Measurements from ENCODE around the gene GPS2. TPM values are rescaled to one million over a fixed set of nuclear protein-coding genes. Genes with fewer than 3 reads are reported as not detected.

The GPS2 gene
- polyA plus RNA-seq, 6 donors from 2014 or later, result 103 to 131 (median 107) TPM

DNA sequence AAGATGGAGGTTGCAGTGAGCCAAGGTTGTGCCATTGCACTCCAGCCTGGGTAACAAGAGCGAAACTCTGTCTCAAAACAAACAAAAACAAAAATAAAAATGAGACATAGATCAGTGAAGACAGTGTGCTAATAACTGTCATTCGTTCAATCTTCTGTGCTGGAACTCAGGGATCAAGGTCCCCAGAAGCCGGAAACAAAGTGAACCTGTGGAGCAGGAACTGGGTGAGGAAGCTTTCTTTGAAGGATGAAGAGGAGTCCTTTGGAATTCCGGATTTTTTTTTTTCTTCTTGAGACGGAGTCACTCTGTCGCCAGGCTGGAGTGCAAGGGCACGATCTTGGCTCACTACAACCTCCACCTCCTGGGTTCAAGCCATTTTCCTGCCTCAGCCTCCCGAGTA is 35.7 kb downstream of the GPS2 start:
- Mint-ChIP-seq H3K36me3 (no peaks in the 10 kb centered on the region), H3K27me3 (peaks cover 10 to 33% (median 20%) of the 10 kb centered on the region in 3 donors), H3K27ac (peak overlapping the region in 1 of 6 donors; percentile 29), H3K4me1 (peaks cover 18 to 37% (median 26%) of the 10 kb centered on the region in 3 donors), H3K9me3 (no peaks in the 10 kb centered on the region), H3K4me3 (peak overlapping the region in 1 of 8 donors; percentile 5)
- no peak for ATAC-seq (ENCODE audit: low read depth in 2 of 2)
- no peak for DNase-seq

DNA sequence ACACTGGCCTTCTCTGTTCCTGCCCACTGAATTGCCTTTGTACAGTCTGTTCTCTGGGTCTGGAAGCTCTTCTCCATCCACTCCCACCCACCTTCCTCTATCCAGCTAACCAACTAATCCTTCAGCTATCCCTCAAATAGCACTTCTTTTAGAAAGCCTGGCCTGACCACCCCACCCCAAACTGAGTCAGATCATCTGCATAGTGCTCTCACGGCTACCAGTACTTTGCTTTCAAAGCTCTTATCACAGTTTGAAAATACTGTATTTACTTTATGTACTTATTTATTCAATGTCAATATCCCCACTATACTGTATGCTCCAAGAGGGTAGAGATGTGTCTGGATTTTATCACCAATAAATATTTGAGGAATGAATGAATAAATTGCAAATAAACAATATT is 48.4 kb downstream of the GPS2 start:
- peaks cover 13 to 44% (median 32%) of the 10 kb centered on the region in 3 donors for H3K27me3 Mint-ChIP-seq
- no peak overlapping the region for H3K4me3 Mint-ChIP-seq

DNA sequence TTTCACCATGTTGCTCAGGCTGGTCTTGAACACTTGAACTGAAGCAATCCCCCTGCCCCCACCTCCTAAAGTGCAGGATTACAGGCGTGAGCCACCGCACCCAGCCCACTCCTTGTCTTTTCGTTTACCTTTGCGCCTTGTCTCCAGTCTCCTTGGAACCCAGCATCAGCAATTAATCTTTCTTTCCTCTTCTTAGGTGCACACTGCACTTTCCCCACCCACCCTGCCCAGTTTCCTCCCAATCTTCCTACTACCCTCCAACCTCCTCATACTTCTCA is 51.4 kb downstream of the GPS2 start:
- Mint-ChIP-seq H3K4me1 (peaks cover 15 to 31% (median 17%) of the 10 kb centered on the region in 3 donors), H3K27ac (peak overlapping the region in 1 of 6 donors; percentile 75), H3K9me3 (no peaks in the 10 kb centered on the region), H3K36me3 (no peaks in the 10 kb centered on the region), H3K4me3 (peak overlapping the region in 6 of 8 donors; percentile 76 to 88 (median 87)), H3K27me3 (peaks cover 4 to 28% (median 18%) of the 10 kb centered on the region in 3 donors)
- ATAC-seq (ENCODE audit: low read depth in 2 of 2) (no peak), DNase-seq (no peak)

More for the DNA sequence above, 48.4 kb downstream of the GPS2 start:
- Mint-ChIP-seq H3K9me3 (no peaks in the 10 kb centered on the region), H3K4me1 (peaks cover 15 to 19% (median 17%) of the 10 kb centered on the region in 3 donors), H3K27ac (no peak overlapping the region), H3K36me3 (no peaks in the 10 kb centered on the region)
- DNase-seq (no peak), ATAC-seq (ENCODE audit: low read depth in 2 of 2) (no peak)

DNA sequence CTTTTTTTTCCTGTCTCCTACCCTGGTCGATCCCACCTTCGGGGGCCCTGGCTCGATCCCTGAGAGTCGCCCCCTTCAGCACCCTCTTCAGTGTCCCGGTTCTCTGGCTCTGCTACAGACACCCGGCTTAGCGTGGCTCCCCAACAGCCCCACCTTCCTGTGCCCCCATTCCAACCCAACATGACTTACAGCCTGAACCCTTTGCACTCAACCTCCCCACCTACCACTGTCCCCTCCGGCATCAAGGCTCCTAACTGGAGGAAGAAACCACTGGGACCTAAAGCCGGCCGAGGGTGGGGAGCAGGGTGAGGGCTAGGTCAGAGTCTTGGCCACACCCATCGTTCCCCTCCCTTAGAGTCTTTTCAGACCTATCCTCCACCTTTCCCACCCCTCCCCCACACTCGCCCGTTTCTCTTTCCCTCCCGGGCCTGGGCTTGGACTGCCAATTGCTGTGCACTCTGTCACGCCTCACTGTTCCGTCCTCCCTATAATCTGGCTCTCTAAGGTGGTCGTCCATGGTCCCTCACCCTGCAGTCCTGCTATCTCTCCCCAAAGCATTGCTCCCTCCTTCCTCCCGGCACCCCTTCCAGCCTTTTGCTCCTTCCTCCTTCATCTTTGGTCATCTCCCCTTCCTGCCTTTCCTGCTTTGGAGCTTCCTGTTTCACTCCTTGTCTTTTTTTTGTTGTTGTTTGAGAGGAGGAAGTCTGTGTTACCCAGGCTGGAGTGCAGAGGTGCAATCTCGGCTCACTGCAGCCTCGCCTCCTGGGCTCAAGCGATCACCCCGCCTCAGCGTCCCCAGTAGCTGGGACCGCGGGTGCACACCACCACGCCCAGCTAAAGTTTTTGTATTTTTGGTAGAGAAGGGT is 52.0 kb downstream of the GPS2 start:
- no peak for DNase-seq
- Mint-ChIP-seq H3K36me3 (no peaks in the 10 kb centered on the region), H3K27me3 (peaks cover 4 to 28% (median 18%) of the 10 kb centered on the region in 3 donors), H3K4me1 (peaks cover 15 to 31% (median 17%) of the 10 kb centered on the region in 3 donors), H3K27ac (peak overlapping the region in 5 of 6 donors; percentile 1 to 90 (median 75)), H3K4me3 (peak overlapping the region; percentile 76 to 88 (median 87)), H3K9me3 (no peaks in the 10 kb centered on the region)
- ATAC-seq (ENCODE audit: low read depth in 2 of 2), result peak; percentile 23 to 24

Other genes starting within 250 kb of the GPS2 start
- under 1 TPM in 1 of 6 donors, not detected in 5; 0.82 TPM for gene CLEC10A, start 235.1 kb downstream of the GPS2 start, polyA plus RNA-seq (ENCODE audit: low read depth in 6 of 6)
- not detected for gene ASGR2, start 200.5 kb downstream of the GPS2 start, polyA plus RNA-seq (ENCODE audit: low read depth in 6 of 6)
- under 1 TPM in 1 of 6 donors, not detected in 5; 0.19 TPM for gene ASGR1, start 136.0 kb downstream of the GPS2 start, polyA plus RNA-seq (ENCODE audit: low read depth in 6 of 6)
- under 1 TPM in 5 of 6 donors, not detected in 1; 0.06 to 0.29 (median 0.22) TPM for gene DLG4, start 95.5 kb downstream of the GPS2 start, polyA plus RNA-seq (ENCODE audit: low read depth in 6 of 6)
- gene ACADVL, start 95.4 kb downstream of the GPS2 start, polyA plus RNA-seq (ENCODE audit: low read depth in 6 of 6), result 100 to 1,000 TPM in 1 of 6 donors, 10 to 100 TPM in 5; 63.9 to 102 (median 75.0) TPM
- 10 to 100 TPM; 23.4 to 33.1 (median 25.5) TPM for gene DVL2, start 80.8 kb downstream of the GPS2 start, polyA plus RNA-seq (ENCODE audit: low read depth in 6 of 6)
- gene PHF23, start 75.9 kb downstream of the GPS2 start, polyA plus RNA-seq (ENCODE audit: low read depth in 6 of 6), result 10 to 100 TPM; 11.9 to 24.2 (median 20.5) TPM
- gene GABARAP, start 72.9 kb downstream of the GPS2 start, polyA plus RNA-seq (ENCODE audit: low read depth in 6 of 6), result 1,000 to 10,000 TPM in 4 of 6 donors, 100 to 1,000 TPM in 2; 833 to 1,381 (median 1,181) TPM
- gene CTDNEP1, start 63.6 kb downstream of the GPS2 start, polyA plus RNA-seq (ENCODE audit: low read depth in 6 of 6), result 10 to 100 TPM; 44.6 to 90.2 (median 53.0) TPM
- gene ELP5, start 63.1 kb downstream of the GPS2 start, polyA plus RNA-seq (ENCODE audit: low read depth in 6 of 6), result 10 to 100 TPM; 54.2 to 94.8 (median 80.6) TPM
- gene CLDN7, start 52.9 kb downstream of the GPS2 start, polyA plus RNA-seq (ENCODE audit: low read depth in 6 of 6), result 1 to 10 TPM in 5 of 6 donors, not detected in 1; 2.9 to 6.9 (median 4.8) TPM
- gene SLC2A4, start 33.6 kb downstream of the GPS2 start, polyA plus RNA-seq (ENCODE audit: low read depth in 6 of 6), result not detected
- not detected for gene YBX2, start 20.7 kb downstream of the GPS2 start, polyA plus RNA-seq (ENCODE audit: low read depth in 6 of 6)
- 100 to 1,000 TPM; 195 to 802 (median 516) TPM for gene EIF5A, start 7.7 kb downstream of the GPS2 start, polyA plus RNA-seq (ENCODE audit: low read depth in 6 of 6)
- 1 to 10 TPM in 5 of 6 donors, not detected in 1; 1.2 to 2.7 (median 1.9) TPM for gene NEURL4, start 14.0 kb upstream of the GPS2 start, polyA plus RNA-seq (ENCODE audit: low read depth in 6 of 6)
- 100 to 1,000 TPM; 117 to 177 (median 155) TPM for gene ACAP1, start 21.2 kb upstream of the GPS2 start, polyA plus RNA-seq (ENCODE audit: low read depth in 6 of 6)
- 10 to 100 TPM in 2 of 6 donors, 1 to 10 TPM in 4; 3.3 to 13.2 (median 8.3) TPM for gene KCTD11, start 36.8 kb upstream of the GPS2 start, polyA plus RNA-seq (ENCODE audit: low read depth in 6 of 6)
- gene TMEM95, start 39.8 kb upstream of the GPS2 start, polyA plus RNA-seq (ENCODE audit: low read depth in 6 of 6), result not detected
- 1 to 10 TPM; 1.2 to 4.2 (median 2.5) TPM for gene TNK1, start 65.7 kb upstream of the GPS2 start, polyA plus RNA-seq (ENCODE audit: low read depth in 6 of 6)
- 10 to 100 TPM; 43.1 to 73.4 (median 59.1) TPM for gene PLSCR3, start 79.2 kb upstream of the GPS2 start, polyA plus RNA-seq (ENCODE audit: low read depth in 6 of 6)
- 10 to 100 TPM; 73.4 to 90.2 (median 81.3) TPM for gene TMEM256, start 88.7 kb upstream of the GPS2 start, polyA plus RNA-seq (ENCODE audit: low read depth in 6 of 6)
- not detected for gene NLGN2, start 92.5 kb upstream of the GPS2 start, polyA plus RNA-seq (ENCODE audit: low read depth in 6 of 6)
- not detected for gene SPEM1, start 105.0 kb upstream of the GPS2 start, polyA plus RNA-seq (ENCODE audit: low read depth in 6 of 6)
- gene SPEM2, start 110.3 kb upstream of the GPS2 start, polyA plus RNA-seq (ENCODE audit: low read depth in 6 of 6), result not detected
- gene SPEM3, start 113.5 kb upstream of the GPS2 start, polyA plus RNA-seq (ENCODE audit: low read depth in 6 of 6), result not detected
- gene TMEM102, start 120.1 kb upstream of the GPS2 start, polyA plus RNA-seq (ENCODE audit: low read depth in 6 of 6), result 10 to 100 TPM in 5 of 6 donors, 1 to 10 TPM in 1; 9.6 to 19.8 (median 13.5) TPM
- under 1 TPM in 1 of 6 donors, not detected in 5; 0.16 TPM for gene FGF11, start 124.2 kb upstream of the GPS2 start, polyA plus RNA-seq (ENCODE audit: low read depth in 6 of 6)
- 10 to 100 TPM; 12.6 to 21.6 (median 15.6) TPM for gene CHRNB1, start 129.7 kb upstream of the GPS2 start, polyA plus RNA-seq (ENCODE audit: low read depth in 6 of 6)
- 10 to 100 TPM in 4 of 6 donors, 1 to 10 TPM in 2; 5.3 to 19.2 (median 10.5) TPM for gene ZBTB4, start 164.3 kb upstream of the GPS2 start, polyA plus RNA-seq (ENCODE audit: low read depth in 6 of 6)
- under 1 TPM in 2 of 6 donors, not detected in 4; 0.14 to 0.39 TPM for gene SLC35G6, start 166.1 kb upstream of the GPS2 start, polyA plus RNA-seq (ENCODE audit: low read depth in 6 of 6)
- gene POLR2A, start 169.0 kb upstream of the GPS2 start, polyA plus RNA-seq (ENCODE audit: low read depth in 6 of 6), result 10 to 100 TPM; 13.6 to 88.9 (median 47.1) TPM
- gene TNFSF12, start 233.7 kb upstream of the GPS2 start, polyA plus RNA-seq (ENCODE audit: low read depth in 6 of 6), result 10 to 100 TPM; 21.6 to 33.3 (median 28.0) TPM
- 10 to 100 TPM; 32.2 to 43.1 (median 38.5) TPM for gene TNFSF13, start 243.4 kb upstream of the GPS2 start, polyA plus RNA-seq (ENCODE audit: low read depth in 6 of 6)
- 10 to 100 TPM; 16.0 to 21.9 (median 18.2) TPM for gene SENP3, start 246.6 kb upstream of the GPS2 start, polyA plus RNA-seq (ENCODE audit: low read depth in 6 of 6)

Data from naive B cell (primary cell).